Right atrium auricular region (tissue), 2 donors: ENCODE measurements around the gene PDZD2. TPM values are rescaled to one million over a fixed set of nuclear protein-coding genes. Genes with fewer than 3 reads are reported as not detected.

ENCODE experiments used
- DNase-seq: peaks from one replicate; pipeline ENCODE4 v3.0.0-alpha.2; 2019; ENCODE audit warnings: low spot score
- H3K27ac ChIP-seq, 2 donors: fragments of 200-600 bp; sonication (generic); 1 replicate in 1 of 2; 2 replicates in 1 of 2; pipeline ENCODE4 v1.5.1; 2016 to 2019
- H3K27me3 ChIP-seq, 2 donors: fragments of 200-600 bp; sonication (generic); one replicate each; pipeline versions ENCODE4 v1.5.1 to v1.6.0; 2017 to 2019
- H3K36me3 ChIP-seq: fragments of 200-600 bp; sonication (generic); one replicate; pipeline ENCODE4 v1.5.1; 2016
- H3K4me1 ChIP-seq, 2 donors: fragments of 200-600 bp; sonication (generic); one replicate each; pipeline versions ENCODE4 v1.5.1 to v1.6.0; 2017 to 2019
- H3K4me3 ChIP-seq, 2 donors: fragments of 200-600 bp; sonication (generic); 1 replicate in 1 of 2; 2 replicates in 1 of 2; pipeline ENCODE4 v1.5.1; 2017 to 2019; ENCODE audit warnings: mild to moderate bottlenecking in 1 of 2, moderate library complexity in 1 of 2
- H3K9me3 ChIP-seq, 2 donors: fragments of 200-600 bp; sonication (generic); one replicate each; pipeline ENCODE4 v1.5.1; 2019
- CTCF ChIP-seq, 2 donors: fragments of 200-600 bp; sonication (generic); IDR thresholded peaks; one replicate each; pipeline ENCODE4 v1.5.1; 2019; ENCODE audit warnings: antibody characterized with exemption in 2 of 2
- total RNA-seq, 2 donors: library from RNA; depleted of rRNA; stranded (reverse); fragments of >200 nt; gene quantifications; one replicate each; pipeline ENCODE4 v1.1.0, GENCODE V29; 2016

Gene PDZD2
- total RNA-seq, 2 donors from 2014 or later, result 79.5 to 86.4 TPM

GRCh38 chr5:31736127-31736526, 97.2 kb downstream of the PDZD2 start:
- H3K27ac ChIP-seq, result peak overlapping the region in 1 of 2 donors; percentile 6
- no peak for DNase-seq
- H3K9me3 ChIP-seq, result peaks cover 0 to 7% of the 10 kb centered on the region in 2 donors
- H3K36me3 ChIP-seq, result no peaks in the 10 kb centered on the region
- H3K4me3 ChIP-seq, result no peak overlapping the region
- no peaks in the 10 kb centered on the region for H3K27me3 ChIP-seq
- H3K4me1 ChIP-seq, result peaks cover 0 to 52% of the 10 kb centered on the region in 2 donors
- TF ChIP-seq CTCF (IDR thresholded peaks at IDR 0.05), result no peak

DNA sequence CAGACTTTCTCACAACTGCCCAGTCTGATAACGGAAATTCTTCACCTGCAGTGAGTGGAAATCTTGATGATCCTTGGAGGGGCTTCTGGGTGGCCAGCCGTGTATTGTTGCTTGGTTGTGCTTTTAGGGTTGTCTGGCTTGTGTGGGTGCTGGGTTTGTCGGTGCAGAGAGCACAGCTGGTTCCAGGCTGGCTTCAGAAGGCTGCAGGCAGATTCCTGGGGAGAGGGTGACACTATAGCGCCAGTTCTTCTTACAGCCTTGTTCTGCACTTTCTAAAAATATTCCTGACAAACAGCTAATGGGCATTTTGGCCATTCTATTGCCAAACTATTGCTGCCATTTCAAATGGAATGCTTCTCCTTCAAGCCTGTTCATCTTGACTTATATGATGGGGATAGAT, 99.3 kb downstream of the PDZD2 start:
- H3K9me3 ChIP-seq, result peaks cover 0 to 7% of the 10 kb centered on the region in 2 donors
- H3K27me3 ChIP-seq, result no peaks in the 10 kb centered on the region
- DNase-seq, result no peak
- H3K4me3 ChIP-seq, result no peak overlapping the region
- H3K4me1 ChIP-seq, result peaks cover 0 to 44% of the 10 kb centered on the region in 2 donors
- no peak for TF ChIP-seq CTCF (IDR thresholded peaks at IDR 0.05)
- peak overlapping the region; percentile 49 to 59 for H3K27ac ChIP-seq
- no peaks in the 10 kb centered on the region for H3K36me3 ChIP-seq

GRCh38 chr5:31741496-31741895, 102.6 kb downstream of the PDZD2 start:
- DNase-seq, result no peak

DNA sequence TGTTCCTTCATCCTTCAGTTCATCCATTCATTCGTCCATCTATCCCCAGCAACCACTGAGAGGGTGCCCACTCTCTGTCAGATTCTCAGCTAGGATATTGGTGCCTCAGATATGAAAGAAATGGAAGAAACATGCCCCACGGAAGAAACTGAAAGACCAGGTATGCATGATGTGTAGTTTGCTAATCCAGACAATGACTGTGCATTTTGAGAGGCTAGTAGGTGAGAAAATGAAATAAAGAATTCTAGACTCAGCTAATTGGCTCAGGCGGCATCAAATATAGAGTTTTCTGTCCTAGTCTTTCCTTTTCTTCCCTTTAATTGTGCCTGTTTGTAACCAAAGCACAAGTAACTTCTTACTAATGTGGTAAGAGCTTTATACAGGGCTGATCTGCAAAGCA, 104.7 kb downstream of the PDZD2 start:
- H3K9me3 ChIP-seq, result peaks cover 0 to 7% of the 10 kb centered on the region in 2 donors
- TF ChIP-seq CTCF (IDR thresholded peaks at IDR 0.05), result no peak
- no peaks in the 10 kb centered on the region for H3K27me3 ChIP-seq
- H3K4me3 ChIP-seq, result no peak overlapping the region
- H3K4me1 ChIP-seq, result peaks cover 0 to 23% of the 10 kb centered on the region in 2 donors
- DNase-seq, result no peak
- H3K36me3 ChIP-seq, result no peaks in the 10 kb centered on the region
- no peak overlapping the region for H3K27ac ChIP-seq

More at GRCh38 chr5:31741496-31741895, 102.6 kb downstream of the PDZD2 start:
- Histone ChIP-seq H3K4me1 (peaks cover 0 to 31% of the 10 kb centered on the region in 2 donors), H3K4me3 (no peak overlapping the region), H3K9me3 (peaks cover 0 to 7% of the 10 kb centered on the region in 2 donors), H3K27me3 (no peaks in the 10 kb centered on the region), H3K27ac (peak overlapping the region in 1 of 2 donors; percentile 24), H3K36me3 (no peaks in the 10 kb centered on the region)
- no peak for TF ChIP-seq CTCF (IDR thresholded peaks at IDR 0.05)

DNA sequence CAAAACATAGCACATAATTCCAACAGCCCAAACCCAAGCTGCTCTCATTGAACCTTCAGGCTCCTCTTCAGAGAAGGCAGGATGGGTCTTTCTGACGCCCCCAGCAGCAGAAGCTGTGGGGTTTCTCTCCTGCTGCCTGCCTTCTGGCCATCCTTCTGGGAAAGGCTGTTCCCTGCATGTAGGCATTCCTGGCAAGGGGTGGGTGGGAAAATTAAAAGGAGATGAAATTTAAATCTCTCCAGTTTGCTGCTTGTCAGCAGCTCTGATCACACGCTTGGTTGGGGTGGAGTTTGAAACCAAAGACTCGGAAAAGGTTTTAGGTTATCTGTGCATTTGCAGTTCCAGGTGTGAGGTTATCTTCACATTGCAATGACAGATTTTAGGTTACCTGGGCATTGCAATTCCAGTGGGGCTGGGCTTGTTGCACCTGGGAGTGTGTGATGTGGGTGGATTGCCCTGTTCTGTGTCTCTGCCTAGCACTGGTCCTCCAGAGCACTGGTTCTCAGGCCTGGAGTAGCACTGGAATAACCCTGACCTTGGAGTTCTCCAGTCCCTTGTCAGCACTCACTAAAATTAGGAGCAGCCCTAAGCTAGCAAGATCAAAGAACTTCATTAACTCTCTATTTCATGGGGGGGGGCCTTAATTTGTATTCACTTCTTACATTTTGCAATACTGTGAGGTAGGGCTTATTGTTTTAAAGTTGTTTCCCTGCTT, 109.7 kb downstream of the PDZD2 start:
- H3K9me3 ChIP-seq, result no peaks in the 10 kb centered on the region
- no peak for TF ChIP-seq CTCF (IDR thresholded peaks at IDR 0.05)
- no peak for DNase-seq
- H3K4me3 ChIP-seq, result no peak overlapping the region
- peaks cover 0 to 17% of the 10 kb centered on the region in 2 donors for H3K4me1 ChIP-seq
- no peak overlapping the region for H3K27ac ChIP-seq
- H3K27me3 ChIP-seq, result no peaks in the 10 kb centered on the region
- no peaks in the 10 kb centered on the region for H3K36me3 ChIP-seq

DNA sequence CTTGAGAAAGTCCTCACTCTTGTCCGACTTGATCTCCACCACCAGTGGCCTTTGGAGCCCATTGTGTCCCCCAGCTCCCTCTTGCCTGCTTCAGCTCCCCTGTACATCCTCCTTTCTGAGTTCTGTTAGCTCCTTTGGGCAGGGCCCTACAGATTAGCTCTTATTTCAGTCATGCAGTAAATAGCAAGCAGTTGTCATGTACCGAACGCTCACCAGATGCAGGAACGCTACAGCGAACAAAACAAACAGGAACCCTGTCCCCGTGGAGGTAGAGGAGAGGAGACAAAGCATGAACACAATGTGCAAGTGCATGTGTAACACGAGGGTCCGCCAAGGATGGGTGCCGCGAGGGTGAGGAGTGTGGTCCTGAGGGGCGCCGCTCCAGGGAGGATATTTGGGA, 111.3 kb downstream of the PDZD2 start:
- no peaks in the 10 kb centered on the region for H3K36me3 ChIP-seq
- TF ChIP-seq CTCF (IDR thresholded peaks at IDR 0.05), result no peak
- no peak overlapping the region for H3K4me3 ChIP-seq
- DNase-seq, result no peak
- H3K27ac ChIP-seq, result no peak overlapping the region
- H3K4me1 ChIP-seq, result peaks cover 0 to 17% of the 10 kb centered on the region in 2 donors
- no peaks in the 10 kb centered on the region for H3K27me3 ChIP-seq
- H3K9me3 ChIP-seq, result no peaks in the 10 kb centered on the region
